Measurements from ENCODE around the gene SRCAP.

SRCAP gene

DNA sequence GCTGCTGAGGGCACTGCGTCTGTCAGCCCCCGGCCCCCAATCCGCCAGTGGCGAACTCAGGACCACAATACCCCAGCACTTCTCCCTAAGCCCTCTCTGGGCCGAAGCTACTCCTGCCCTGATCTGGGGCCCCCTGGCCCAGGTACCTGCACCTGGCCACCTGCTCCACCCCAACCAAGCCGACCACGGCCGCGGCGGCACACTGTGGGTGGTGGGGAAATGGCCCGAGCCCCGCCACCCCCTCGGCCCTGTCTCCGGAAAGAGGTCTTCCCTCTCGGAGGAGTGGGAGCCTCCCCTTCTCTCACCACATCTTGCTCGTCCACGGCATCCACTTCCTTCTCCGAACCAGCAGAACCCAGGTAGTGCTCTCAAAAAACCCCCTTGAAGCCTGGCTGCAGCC lies 44.1 kb upstream of the SRCAP start:
- TF ChIP-seq CTCF (conservative IDR thresholded peaks at IDR 0.05; ENCODE audit: low read length) = no peak
- DNase-seq (ENCODE audit: low read depth) = no peak
- no peak overlapping the region for H3K4me3 ChIP-seq (ENCODE audit: low read length)

DNA sequence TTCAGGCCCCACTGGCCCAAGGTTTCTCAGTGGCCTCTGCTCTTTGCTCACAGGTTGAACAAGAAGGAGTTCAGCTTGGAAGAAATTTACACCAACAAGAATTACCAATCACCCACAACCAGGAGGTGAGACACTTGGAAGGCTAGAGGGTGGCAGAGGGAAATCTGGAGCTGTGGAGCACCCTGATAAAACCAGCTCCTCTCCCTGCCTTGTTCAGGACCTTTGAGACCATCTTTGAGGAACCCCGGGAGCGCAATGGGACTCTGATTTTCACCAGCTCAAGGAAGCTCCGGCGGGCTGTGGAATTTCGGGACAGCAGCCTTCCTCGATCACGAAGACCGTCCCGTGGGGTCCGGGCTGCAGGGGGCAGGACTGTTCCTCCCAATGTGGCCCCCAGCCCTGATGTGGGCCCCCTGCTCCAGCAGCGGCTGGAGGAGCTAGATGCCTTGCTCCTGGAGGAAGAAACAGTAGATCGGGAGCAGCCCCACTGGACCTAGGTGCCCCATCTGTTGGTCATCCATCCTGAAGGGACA lies 43.1 kb upstream of the SRCAP start:
- no peak overlapping the region for H3K4me3 ChIP-seq (ENCODE audit: low read length)
- no peak for DNase-seq (ENCODE audit: low read depth)
- no peak for TF ChIP-seq CTCF (conservative IDR thresholded peaks at IDR 0.05; ENCODE audit: low read length)

GRCh38 chr16:30656388-30656787 lies 42.6 kb upstream of the SRCAP start:
- H3K4me3 ChIP-seq (ENCODE audit: low read length) = no peak overlapping the region
- TF ChIP-seq CTCF (conservative IDR thresholded peaks at IDR 0.05; ENCODE audit: low read length) = no peak
- DNase-seq (ENCODE audit: low read depth) = no peak

GRCh38 chr16:30656974-30657865 lies 41.8 kb upstream of the SRCAP start:
- peak overlapping the region; percentile 64 for H3K4me3 ChIP-seq (ENCODE audit: low read length)
- TF ChIP-seq CTCF (conservative IDR thresholded peaks at IDR 0.05; ENCODE audit: low read length) = no peak
- DNase-seq (ENCODE audit: low read depth) = no peak

GRCh38 chr16:30657866-30658730 lies 40.9 kb upstream of the SRCAP start, which contains the start of gene FBRS:
Gene FBRS, plus strand, starts transcription at chr16:30658431. Its CDS starts 1,088 bp downstream, at chr16:30659519.
- peak; percentile 60 for TF ChIP-seq CTCF (conservative IDR thresholded peaks at IDR 0.05; ENCODE audit: low read length)
- H3K4me3 ChIP-seq (ENCODE audit: low read length) = peak within 1 kb of the TSS; percentile 92
- peak; percentile 100 for DNase-seq (ENCODE audit: low read depth)

GRCh38 chr16:30658731-30659506 lies 40.1 kb upstream of the SRCAP start:
- TF ChIP-seq CTCF (conservative IDR thresholded peaks at IDR 0.05; ENCODE audit: low read length) = no peak
- peak; percentile 98 for DNase-seq (ENCODE audit: low read depth)

More at GRCh38 chr16:30658731-30659506, 40.1 kb upstream of the SRCAP start:
- peak overlapping the region; percentile 92 for H3K4me3 ChIP-seq (ENCODE audit: low read length)

All from AG10803 (cell line).